Measurements from ENCODE around the gene SERPINB12.

Gene SERPINB12

DNA sequence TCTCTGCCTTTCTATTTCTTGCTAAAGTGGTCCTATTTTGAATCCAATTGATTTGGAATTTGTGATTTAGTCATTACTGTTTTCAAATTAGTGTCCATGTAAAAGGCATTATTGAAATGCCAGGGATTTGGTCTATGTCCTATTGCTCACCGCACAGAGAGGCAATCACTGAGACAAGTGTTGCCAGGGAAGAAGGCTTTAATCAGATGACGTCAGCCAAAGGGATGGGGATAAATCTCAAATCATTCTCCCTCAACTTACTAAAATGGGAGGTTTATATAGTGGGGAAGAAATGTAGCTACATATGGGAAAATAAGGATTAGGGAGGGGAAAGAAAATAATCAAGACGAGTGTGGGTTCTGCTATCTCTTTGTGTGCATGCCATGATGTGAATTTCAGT is 9.6 kb downstream of the SERPINB12 start:
- DNase-seq (ENCODE audit: low spot score): no peak

DNA sequence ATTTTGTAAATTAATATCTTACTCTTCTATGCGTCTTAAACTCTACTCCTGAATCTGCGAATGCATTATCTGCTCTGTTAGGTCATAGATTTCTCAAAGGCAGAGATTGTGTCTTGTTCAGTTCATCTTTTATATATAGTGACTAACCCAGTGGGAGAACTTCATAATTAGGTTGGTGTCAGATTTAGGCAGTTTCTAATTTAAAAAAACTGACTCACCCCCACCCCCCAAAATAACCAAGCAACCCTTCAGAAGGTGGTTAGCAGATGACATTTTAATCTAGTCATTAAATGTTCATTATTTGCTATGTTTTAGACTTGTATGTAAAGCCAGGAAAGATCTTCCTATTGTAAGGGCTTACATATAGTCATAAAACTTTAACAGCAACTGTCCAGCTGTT is 10.4 kb downstream of the SERPINB12 start:
- no peak for DNase-seq (ENCODE audit: low spot score)

DNA sequence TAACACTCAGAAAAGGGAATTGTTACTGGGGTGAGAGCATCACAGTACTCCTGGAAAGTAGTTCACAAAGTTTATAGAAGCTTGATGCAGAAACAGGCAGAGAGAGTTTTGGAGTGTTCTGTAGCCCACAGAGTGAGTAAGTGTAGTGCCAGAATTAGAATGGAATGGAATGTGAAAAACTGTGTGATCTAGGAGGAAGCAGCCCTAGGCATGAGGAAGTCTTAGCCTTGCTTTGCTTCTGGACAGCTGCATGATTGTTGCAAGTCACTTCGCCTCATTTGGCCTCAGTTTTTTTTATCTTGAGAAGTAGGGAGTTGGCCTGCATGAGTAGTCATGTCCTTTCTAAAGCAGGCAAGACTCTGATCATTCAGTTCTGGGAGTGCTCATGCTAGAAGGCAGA is 10.9 kb downstream of the SERPINB12 start:
- DNase-seq (ENCODE audit: low spot score): no peak

- DNase-seq (ENCODE audit: low spot score): no peak
Observed at GRCh38 chr18:63559567-63560491, 17.7 kb downstream of the SERPINB12 start.

- no peak for DNase-seq (ENCODE audit: low spot score)
Observed at GRCh38 chr18:63562284-63562683, 20.1 kb downstream of the SERPINB12 start.

GRCh38 chr18:63564021-63564420 is 21.9 kb downstream of the SERPINB12 start:
- DNase-seq (ENCODE audit: low spot score): no peak

DNA sequence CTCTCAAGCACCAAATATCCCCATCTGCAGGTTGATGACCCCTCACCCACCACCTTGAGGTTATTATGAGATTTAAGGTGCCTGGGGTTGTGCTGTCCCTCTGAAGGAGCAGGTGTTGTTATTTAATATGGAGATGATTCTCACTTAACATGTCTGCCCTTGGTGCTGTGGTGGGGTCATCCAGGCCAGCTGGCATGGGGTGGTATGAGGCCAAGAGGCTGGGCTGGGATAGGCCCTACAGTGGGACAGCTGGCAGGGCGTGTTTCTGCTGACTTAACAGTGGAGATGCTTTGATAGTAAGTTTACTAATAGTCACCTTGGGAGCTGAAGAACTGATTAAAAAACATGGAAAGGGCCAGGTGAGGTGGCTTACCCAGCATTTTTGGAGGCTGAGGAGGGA is 22.4 kb downstream of the SERPINB12 start:
- no peak for DNase-seq (ENCODE audit: low spot score)

- DNase-seq (ENCODE audit: low spot score): no peak
Observed at GRCh38 chr18:63567276-63567675, 25.1 kb downstream of the SERPINB12 start.

- DNase-seq (ENCODE audit: low spot score): no peak
Observed at GRCh38 chr18:63567825-63568224, 25.7 kb downstream of the SERPINB12 start.

GRCh38 chr18:63570721-63571120 is 28.6 kb downstream of the SERPINB12 start:
- DNase-seq (ENCODE audit: low spot score): no peak

- DNase-seq (ENCODE audit: low spot score): no peak
Observed at GRCh38 chr18:63575681-63576080, 33.5 kb downstream of the SERPINB12 start.

- no peak for DNase-seq (ENCODE audit: low spot score)
Observed at GRCh38 chr18:63578357-63578958, 36.3 kb downstream of the SERPINB12 start.

- DNase-seq (ENCODE audit: low spot score): no peak
Observed at GRCh38 chr18:63579616-63580015, 37.4 kb downstream of the SERPINB12 start.

- no peak for DNase-seq (ENCODE audit: low spot score)
Observed at GRCh38 chr18:63585988-63586387, 43.8 kb downstream of the SERPINB12 start.

- DNase-seq (ENCODE audit: low spot score): no peak
Observed at GRCh38 chr18:63586431-63586830, 44.3 kb downstream of the SERPINB12 start.

- DNase-seq (ENCODE audit: low spot score): no peak
Observed at GRCh38 chr18:63586966-63587365, 44.8 kb downstream of the SERPINB12 start, which contains the start of gene SERPINB13. TSS of gene SERPINB13 (plus strand) at chr18:63587343. CDS start at chr18:63588668, 1,325 bp downstream.

- DNase-seq (ENCODE audit: low spot score): no peak
Observed at GRCh38 chr18:63588909-63589308, 46.7 kb downstream of the SERPINB12 start.

DNA sequence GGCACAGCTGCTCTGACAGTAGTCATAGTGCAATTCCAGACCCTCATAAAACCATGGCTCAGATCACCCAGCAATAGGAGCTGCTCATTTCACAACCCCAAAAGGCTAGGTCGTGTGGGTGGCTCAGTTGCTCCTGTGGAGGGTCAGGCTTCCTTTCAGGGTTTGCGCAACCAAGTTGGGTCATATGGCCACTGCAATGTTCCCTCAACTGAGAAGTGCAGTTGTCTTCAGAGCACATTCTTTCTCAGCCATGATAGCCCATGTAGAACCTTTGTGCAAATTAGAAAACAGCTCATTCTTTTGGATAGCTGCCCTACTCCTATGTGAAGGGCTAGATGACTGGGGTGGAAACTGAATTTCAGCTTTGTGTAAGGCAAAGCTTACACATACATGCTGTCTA is 48.2 kb downstream of the SERPINB12 start:
- no peak for DNase-seq (ENCODE audit: low spot score)

GRCh38 chr18:63590966-63591695 is 49.0 kb downstream of the SERPINB12 start:
- DNase-seq (ENCODE audit: low spot score): no peak

GRCh38 chr18:63591725-63592124 is 49.6 kb downstream of the SERPINB12 start:
- DNase-seq (ENCODE audit: low spot score): no peak

DNA sequence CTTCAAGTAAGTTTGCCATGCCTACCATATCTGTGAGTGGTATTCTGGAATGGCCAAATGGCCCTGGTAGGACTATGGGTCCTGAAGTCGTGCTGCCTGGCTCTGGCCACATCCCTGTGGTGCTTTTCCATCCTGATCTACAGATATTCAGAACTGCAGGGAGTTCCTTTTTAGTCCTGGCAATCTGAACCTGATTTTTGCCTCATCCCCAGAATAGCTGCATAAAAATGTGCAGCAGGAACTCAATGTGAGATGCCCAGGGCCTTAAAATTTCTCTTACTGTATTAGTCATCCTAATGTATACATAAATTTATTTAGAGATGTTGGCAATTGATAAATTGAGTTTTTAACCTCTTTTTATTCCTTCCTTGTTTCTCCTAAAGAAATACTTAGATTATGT is 50.3 kb downstream of the SERPINB12 start:
- DNase-seq (ENCODE audit: low spot score): no peak

GRCh38 chr18:63596964-63597363 is 54.8 kb downstream of the SERPINB12 start:
- no peak for DNase-seq (ENCODE audit: low spot score)

DNA sequence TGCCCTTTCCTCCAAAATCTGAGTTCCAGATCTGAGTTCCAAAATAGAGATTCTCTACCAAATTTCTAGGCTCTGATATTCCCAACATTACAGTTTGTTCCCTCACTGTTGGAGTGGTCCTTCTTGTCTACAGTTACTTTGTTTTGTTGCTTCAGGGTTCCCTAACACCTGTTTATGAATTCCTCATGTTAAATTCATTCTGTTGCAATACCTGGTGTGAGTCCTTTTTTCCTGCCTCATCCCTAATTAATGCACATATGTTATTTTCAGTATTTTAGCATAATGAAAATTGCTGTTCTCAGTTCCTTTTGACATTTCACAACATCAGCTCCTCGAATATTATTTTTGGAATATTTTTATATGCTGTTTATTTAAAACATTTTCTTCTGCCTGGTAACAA is 61.2 kb downstream of the SERPINB12 start:
- no peak for DNase-seq (ENCODE audit: low spot score)

Measured in D341Med (cell line).